ENCODE data around the gene F11. TPM values are rescaled to one million over a fixed set of nuclear protein-coding genes. Genes with fewer than 3 reads are reported as not detected.
A peak's percentile ranks its signal among the peaks of the same experiment; 100 is the strongest.

Gene F11
- total and polyA plus RNA-seq, 2 experiments from 2014 or later = 0.74 to 2.1 TPM

DNA sequence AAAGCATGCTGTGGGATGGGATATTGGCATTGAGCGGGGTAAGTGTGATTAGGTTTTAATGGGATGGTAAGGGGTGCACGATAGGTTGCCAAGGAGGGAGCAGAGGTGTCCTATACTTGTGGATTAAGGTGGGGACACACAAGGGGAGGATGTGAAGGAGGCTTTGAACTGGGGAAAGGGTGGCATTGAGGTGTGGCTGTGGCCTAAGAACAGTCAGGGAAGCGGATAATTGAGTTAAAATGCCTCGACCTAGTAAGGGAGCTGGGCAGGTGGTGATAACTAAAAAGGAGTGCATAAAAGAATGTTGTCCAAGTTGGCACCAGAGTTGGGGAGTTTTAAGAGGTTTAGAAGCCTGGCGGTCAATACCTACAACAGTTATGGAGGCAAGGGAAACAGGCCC is 21.2 kb upstream of the F11 start:
- Histone ChIP-seq H3K79me2 (replicated peaks; ENCODE audit: insufficient read depth) (peaks cover 37% of the 10 kb centered on the region), H3F3A (replicated peaks; ENCODE audit: low read depth) (peaks cover 17% of the 10 kb centered on the region), H3K27me3 (ENCODE audit: insufficient read depth) (no peaks in the 10 kb centered on the region), H2AFZ (no peak overlapping the region), H3K36me3 (ENCODE audit: insufficient read depth) (no peaks in the 10 kb centered on the region; the same call in 1 of the 2 replicates), H3K4me2 (peak overlapping the region; percentile 66), H3K4me3 (peak overlapping the region; percentile 57), H3K4me1 (ENCODE audit: insufficient read depth) (peaks cover 26% of the 10 kb centered on the region), H4K20me1 (replicated peaks; ENCODE audit: insufficient read depth) (no peaks in the 10 kb centered on the region), H3K9me2 (ENCODE audit: insufficient read depth) (no peaks in the 10 kb centered on the region), H3K27ac (ENCODE audit: low read depth) (peak overlapping the region; percentile 98)
- TF ChIP-seq, protein P1, sequence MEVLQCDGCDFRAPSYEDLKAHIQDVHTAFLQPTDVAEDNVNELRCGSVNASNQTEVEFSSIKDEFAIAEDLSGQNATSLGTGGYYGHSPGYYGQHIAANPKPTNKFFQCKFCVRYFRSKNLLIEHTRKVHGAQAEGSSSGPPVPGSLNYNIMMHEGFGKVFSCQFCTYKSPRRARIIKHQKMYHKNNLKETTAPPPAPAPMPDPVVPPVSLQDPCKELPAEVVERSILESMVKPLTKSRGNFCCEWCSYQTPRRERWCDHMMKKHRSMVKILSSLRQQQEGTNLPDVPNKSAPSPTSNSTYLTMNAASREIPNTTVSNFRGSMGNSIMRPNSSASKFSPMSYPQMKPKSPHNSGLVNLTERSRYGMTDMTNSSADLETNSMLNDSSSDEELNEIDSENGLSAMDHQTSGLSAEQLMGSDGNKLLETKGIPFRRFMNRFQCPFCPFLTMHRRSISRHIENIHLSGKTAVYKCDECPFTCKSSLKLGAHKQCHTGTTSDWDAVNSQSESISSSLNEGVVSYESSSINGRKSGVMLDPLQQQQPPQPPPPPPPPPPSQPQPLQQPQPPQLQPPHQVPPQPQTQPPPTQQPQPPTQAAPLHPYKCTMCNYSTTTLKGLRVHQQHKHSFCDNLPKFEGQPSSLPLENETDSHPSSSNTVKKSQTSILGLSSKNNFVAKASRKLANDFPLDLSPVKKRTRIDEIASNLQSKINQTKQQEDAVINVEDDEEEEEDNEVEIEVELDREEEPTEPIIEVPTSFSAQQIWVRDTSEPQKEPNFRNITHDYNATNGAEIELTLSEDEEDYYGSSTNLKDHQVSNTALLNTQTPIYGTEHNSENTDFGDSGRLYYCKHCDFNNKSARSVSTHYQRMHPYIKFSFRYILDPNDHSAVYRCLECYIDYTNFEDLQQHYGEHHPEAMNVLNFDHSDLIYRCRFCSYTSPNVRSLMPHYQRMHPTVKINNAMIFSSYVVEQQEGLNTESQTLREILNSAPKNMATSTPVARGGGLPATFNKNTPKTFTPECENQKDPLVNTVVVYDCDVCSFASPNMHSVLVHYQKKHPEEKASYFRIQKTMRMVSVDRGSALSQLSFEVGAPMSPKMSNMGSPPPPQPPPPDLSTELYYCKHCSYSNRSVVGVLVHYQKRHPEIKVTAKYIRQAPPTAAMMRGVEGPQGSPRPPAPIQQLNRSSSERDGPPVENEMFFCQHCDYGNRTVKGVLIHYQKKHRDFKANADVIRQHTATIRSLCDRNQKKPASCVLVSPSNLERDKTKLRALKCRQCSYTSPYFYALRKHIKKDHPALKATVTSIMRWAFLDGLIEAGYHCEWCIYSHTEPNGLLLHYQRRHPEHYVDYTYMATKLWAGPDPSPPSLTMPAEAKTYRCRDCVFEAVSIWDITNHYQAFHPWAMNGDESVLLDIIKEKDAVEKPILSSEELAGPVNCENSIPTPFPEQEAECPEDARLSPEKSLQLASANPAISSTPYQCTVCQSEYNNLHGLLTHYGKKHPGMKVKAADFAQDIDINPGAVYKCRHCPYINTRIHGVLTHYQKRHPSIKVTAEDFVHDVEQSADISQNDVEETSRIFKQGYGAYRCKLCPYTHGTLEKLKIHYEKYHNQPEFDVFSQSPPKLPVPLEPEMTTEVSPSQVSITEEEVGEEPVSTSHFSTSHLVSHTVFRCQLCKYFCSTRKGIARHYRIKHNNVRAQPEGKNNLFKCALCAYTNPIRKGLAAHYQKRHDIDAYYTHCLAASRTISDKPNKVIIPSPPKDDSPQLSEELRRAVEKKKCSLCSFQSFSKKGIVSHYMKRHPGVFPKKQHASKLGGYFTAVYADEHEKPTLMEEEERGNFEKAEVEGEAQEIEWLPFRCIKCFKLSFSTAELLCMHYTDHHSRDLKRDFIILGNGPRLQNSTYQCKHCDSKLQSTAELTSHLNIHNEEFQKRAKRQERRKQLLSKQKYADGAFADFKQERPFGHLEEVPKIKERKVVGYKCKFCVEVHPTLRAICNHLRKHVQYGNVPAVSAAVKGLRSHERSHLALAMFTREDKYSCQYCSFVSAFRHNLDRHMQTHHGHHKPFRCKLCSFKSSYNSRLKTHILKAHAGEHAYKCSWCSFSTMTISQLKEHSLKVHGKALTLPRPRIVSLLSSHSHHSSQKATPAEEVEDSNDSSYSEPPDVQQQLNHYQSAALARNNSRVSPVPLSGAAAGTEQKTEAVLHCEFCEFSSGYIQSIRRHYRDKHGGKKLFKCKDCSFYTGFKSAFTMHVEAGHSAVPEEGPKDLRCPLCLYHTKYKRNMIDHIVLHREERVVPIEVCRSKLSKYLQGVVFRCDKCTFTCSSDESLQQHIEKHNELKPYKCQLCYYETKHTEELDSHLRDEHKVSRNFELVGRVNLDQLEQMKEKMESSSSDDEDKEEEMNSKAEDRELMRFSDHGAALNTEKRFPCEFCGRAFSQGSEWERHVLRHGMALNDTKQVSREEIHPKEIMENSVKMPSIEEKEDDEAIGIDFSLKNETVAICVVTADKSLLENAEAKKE (CRISPR knock-in tag; IDR thresholded peaks at IDR 0.05) = no peak
- TF ChIP-seq, protein P2, sequence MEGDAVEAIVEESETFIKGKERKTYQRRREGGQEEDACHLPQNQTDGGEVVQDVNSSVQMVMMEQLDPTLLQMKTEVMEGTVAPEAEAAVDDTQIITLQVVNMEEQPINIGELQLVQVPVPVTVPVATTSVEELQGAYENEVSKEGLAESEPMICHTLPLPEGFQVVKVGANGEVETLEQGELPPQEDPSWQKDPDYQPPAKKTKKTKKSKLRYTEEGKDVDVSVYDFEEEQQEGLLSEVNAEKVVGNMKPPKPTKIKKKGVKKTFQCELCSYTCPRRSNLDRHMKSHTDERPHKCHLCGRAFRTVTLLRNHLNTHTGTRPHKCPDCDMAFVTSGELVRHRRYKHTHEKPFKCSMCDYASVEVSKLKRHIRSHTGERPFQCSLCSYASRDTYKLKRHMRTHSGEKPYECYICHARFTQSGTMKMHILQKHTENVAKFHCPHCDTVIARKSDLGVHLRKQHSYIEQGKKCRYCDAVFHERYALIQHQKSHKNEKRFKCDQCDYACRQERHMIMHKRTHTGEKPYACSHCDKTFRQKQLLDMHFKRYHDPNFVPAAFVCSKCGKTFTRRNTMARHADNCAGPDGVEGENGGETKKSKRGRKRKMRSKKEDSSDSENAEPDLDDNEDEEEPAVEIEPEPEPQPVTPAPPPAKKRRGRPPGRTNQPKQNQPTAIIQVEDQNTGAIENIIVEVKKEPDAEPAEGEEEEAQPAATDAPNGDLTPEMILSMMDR (conservative IDR thresholded peaks at IDR 0.05; ENCODE audit: low read depth in 2 of 2) = no peak
- TF ChIP-seq, protein P3, sequence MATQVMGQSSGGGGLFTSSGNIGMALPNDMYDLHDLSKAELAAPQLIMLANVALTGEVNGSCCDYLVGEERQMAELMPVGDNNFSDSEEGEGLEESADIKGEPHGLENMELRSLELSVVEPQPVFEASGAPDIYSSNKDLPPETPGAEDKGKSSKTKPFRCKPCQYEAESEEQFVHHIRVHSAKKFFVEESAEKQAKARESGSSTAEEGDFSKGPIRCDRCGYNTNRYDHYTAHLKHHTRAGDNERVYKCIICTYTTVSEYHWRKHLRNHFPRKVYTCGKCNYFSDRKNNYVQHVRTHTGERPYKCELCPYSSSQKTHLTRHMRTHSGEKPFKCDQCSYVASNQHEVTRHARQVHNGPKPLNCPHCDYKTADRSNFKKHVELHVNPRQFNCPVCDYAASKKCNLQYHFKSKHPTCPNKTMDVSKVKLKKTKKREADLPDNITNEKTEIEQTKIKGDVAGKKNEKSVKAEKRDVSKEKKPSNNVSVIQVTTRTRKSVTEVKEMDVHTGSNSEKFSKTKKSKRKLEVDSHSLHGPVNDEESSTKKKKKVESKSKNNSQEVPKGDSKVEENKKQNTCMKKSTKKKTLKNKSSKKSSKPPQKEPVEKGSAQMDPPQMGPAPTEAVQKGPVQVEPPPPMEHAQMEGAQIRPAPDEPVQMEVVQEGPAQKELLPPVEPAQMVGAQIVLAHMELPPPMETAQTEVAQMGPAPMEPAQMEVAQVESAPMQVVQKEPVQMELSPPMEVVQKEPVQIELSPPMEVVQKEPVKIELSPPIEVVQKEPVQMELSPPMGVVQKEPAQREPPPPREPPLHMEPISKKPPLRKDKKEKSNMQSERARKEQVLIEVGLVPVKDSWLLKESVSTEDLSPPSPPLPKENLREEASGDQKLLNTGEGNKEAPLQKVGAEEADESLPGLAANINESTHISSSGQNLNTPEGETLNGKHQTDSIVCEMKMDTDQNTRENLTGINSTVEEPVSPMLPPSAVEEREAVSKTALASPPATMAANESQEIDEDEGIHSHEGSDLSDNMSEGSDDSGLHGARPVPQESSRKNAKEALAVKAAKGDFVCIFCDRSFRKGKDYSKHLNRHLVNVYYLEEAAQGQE (IDR thresholded peaks at IDR 0.05; ENCODE audit: unreplicated experiment) = no peak
- TF ChIP-seq NANOG (IDR thresholded peaks at IDR 0.05; ENCODE audit: borderline replicate concordance) = no peak
- TF ChIP-seq JUNB (IDR thresholded peaks at IDR 0.05; ENCODE audit: unreplicated experiment) = no peak
- TF ChIP-seq CREB1 (CRISPR knock-in tag; IDR thresholded peaks at IDR 0.05; ENCODE audit: low read depth) = no peak
- no peak for TF ChIP-seq EZH2phosphoT487 (IDR thresholded peaks at IDR 0.05; ENCODE audit: unreplicated experiment)
- no peak for TF ChIP-seq STAT1 (IDR thresholded peaks at IDR 0.05; ENCODE audit: unreplicated experiment)
- TF ChIP-seq ZNF114 (CRISPR knock-in tag; IDR thresholded peaks at IDR 0.05) = no peak
- TF ChIP-seq ZNF331 (CRISPR knock-in tag; IDR thresholded peaks at IDR 0.05; ENCODE audit: low read depth) = no peak
- no peak for TF ChIP-seq POLR2AphosphoS5 (IDR thresholded peaks at IDR 0.05; ENCODE audit: low read depth)
- no peak for TF ChIP-seq EZH2 (IDR thresholded peaks at IDR 0.05; ENCODE audit: low read depth, unreplicated experiment)
- TF ChIP-seq, protein P4, sequence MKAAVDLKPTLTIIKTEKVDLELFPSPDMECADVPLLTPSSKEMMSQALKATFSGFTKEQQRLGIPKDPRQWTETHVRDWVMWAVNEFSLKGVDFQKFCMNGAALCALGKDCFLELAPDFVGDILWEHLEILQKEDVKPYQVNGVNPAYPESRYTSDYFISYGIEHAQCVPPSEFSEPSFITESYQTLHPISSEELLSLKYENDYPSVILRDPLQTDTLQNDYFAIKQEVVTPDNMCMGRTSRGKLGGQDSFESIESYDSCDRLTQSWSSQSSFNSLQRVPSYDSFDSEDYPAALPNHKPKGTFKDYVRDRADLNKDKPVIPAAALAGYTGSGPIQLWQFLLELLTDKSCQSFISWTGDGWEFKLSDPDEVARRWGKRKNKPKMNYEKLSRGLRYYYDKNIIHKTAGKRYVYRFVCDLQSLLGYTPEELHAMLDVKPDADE (IDR thresholded peaks at IDR 0.05) = no peak
- ATAC-seq (no peak), DNase-seq (ENCODE audit: low spot score) (no peak)
- Mint-ChIP-seq H3K27ac (no peak overlapping the region), H3K27me3 (ENCODE audit: insufficient read depth, low read depth, poor library complexity) (peaks cover 17% of the 10 kb centered on the region), H3K4me1 (peaks cover 36% of the 10 kb centered on the region), H3K36me3 (ENCODE audit: low read depth) (peaks cover 2% of the 10 kb centered on the region), H3K4me3 (no peak overlapping the region), H3K9me3 (peaks cover 2% of the 10 kb centered on the region)

All from GM23338 (cell line).